Gastroesophageal sphincter (tissue), 3 donors: Measurements from ENCODE around the gene TMEM121B.

Experiments
- EP300 ChIP-seq: sonication (generic); formaldehyde crosslinking; IDR thresholded peaks from one replicate; pipeline ENCODE4 v1.6.1; 2017; ENCODE audit warnings: antibody characterized with exemption, mild to moderate bottlenecking
- POLR2A ChIP-seq, 2 donors: fragments of 450-650 bp; IDR thresholded peaks; one replicate each; pipeline ENCODE4 v1.6.1; 2017; ENCODE audit warnings: antibody characterized with exemption in 2 of 2, mild to moderate bottlenecking in 2 of 2, moderate library complexity in 1 of 2
- TF ChIP-seq, protein P1 (sequence below), 4 experiments: fragments of 200-600 bp in 2 of 4; fragments of 450-650 bp in 2 of 4; sonication (generic) in 1 of 4; IDR thresholded peaks; one replicate each; pipeline ENCODE4 v1.5.1; 2017 to 2019; ENCODE audit warnings: antibody characterized with exemption in 4 of 4, mild to moderate bottlenecking in 2 of 4, moderate library complexity in 2 of 4

DNA sequence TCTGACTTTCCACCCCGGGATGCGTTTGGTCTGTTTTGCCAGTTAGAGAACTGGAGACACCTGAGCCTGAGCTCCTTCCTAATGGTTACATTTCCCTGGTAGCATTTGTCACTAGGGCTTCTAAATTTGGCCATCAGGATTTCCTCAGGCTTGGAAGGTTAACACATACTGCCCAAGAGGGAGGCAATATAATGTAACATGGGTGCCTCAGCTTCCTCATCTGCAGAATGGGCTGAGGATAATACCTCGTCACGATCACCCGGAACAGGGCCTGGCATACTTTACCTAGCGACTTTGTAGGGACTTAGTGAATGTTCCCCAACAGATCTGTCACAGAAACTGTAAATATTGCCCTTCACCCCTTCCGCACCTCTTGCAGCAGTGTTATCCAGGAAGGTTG, 25.1 kb downstream of the TMEM121B start:
- TF ChIP-seq, protein P1, sequence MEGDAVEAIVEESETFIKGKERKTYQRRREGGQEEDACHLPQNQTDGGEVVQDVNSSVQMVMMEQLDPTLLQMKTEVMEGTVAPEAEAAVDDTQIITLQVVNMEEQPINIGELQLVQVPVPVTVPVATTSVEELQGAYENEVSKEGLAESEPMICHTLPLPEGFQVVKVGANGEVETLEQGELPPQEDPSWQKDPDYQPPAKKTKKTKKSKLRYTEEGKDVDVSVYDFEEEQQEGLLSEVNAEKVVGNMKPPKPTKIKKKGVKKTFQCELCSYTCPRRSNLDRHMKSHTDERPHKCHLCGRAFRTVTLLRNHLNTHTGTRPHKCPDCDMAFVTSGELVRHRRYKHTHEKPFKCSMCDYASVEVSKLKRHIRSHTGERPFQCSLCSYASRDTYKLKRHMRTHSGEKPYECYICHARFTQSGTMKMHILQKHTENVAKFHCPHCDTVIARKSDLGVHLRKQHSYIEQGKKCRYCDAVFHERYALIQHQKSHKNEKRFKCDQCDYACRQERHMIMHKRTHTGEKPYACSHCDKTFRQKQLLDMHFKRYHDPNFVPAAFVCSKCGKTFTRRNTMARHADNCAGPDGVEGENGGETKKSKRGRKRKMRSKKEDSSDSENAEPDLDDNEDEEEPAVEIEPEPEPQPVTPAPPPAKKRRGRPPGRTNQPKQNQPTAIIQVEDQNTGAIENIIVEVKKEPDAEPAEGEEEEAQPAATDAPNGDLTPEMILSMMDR (IDR thresholded peaks at IDR 0.05): no peak
- TF ChIP-seq EP300 (no peak), POLR2A (IDR thresholded peaks at IDR 0.05) (no peak)
